WERI-Rb-1 (cell line): ENCODE data around the gene SHOC2.

Source experiments
- DNase-seq: peaks from one replicate; pipeline ENCODE4 v3.0.0-alpha.2; 2020
- H3K27ac ChIP-seq: fragments of 250-450 bp; sonication (Bioruptor Pico); 2 replicates; pipeline ENCODE4 v1.5.1; 2020; ENCODE audit warnings: mild to moderate bottlenecking, moderate library complexity
- H3K27me3 ChIP-seq: fragments of 250-450 bp; sonication (Bioruptor Pico); 2 replicates; pipeline ENCODE4 v1.5.1; 2021; ENCODE audit warnings: mild to moderate bottlenecking, low read depth, moderate library complexity; ENCODE audit not compliant: insufficient read depth, severe bottlenecking
- H3K36me3 ChIP-seq: fragments of 250-450 bp; sonication (Bioruptor Pico); 2 replicates; pipeline ENCODE4 v1.5.1; 2020; ENCODE audit warnings: mild to moderate bottlenecking, moderate library complexity
- H3K4me3 ChIP-seq: 2 replicates; pipeline ENCODE4 v1.5.1; 2011; ENCODE audit warnings: low read depth, mild to moderate bottlenecking, control low read depth, low read length
- H3K9me3 ChIP-seq: fragments of 250-450 bp; sonication (Bioruptor Pico); 2 replicates; pipeline ENCODE4 v1.5.1; 2021; ENCODE audit warnings: mild to moderate bottlenecking, moderate library complexity; ENCODE audit not compliant: severe bottlenecking
- CTCF ChIP-seq: IDR thresholded peaks from 2 replicates; pipeline ENCODE4 v1.5.1; 2011; ENCODE audit warnings: low read depth, mild to moderate bottlenecking, control low read depth, inconsistent platforms, low read length

SHOC2 gene

GRCh38 chr10:110872984-110873923, 46.1 kb upstream of the SHOC2 start:
- no peaks in the 10 kb centered on the region for H3K9me3 ChIP-seq
- H3K27me3 ChIP-seq: no peaks in the 10 kb centered on the region
- DNase-seq: no peak
- TF ChIP-seq CTCF: no peak
- H3K36me3 ChIP-seq: peaks cover 6% of the 10 kb centered on the region
- peak overlapping the region; percentile 97 for H3K27ac ChIP-seq
- peak overlapping the region; percentile 54 for H3K4me3 ChIP-seq

- DNase-seq: no peak
- no peaks in the 10 kb centered on the region for H3K9me3 ChIP-seq
- peaks cover 11% of the 10 kb centered on the region for H3K36me3 ChIP-seq
- peak overlapping the region; percentile 97; the same call in 1 of the 2 replicates for H3K27ac ChIP-seq
- peak overlapping the region; percentile 54 for H3K4me3 ChIP-seq
- no peak for TF ChIP-seq CTCF
- no peaks in the 10 kb centered on the region for H3K27me3 ChIP-seq
Observed at GRCh38 chr10:110873951-110874350, 45.5 kb upstream of the SHOC2 start.

- no peaks in the 10 kb centered on the region for H3K27me3 ChIP-seq
- no peak overlapping the region for H3K4me3 ChIP-seq
- TF ChIP-seq CTCF: no peak
- no peak for DNase-seq
- peaks cover 11% of the 10 kb centered on the region for H3K36me3 ChIP-seq
- H3K27ac ChIP-seq: no peak overlapping the region
- H3K9me3 ChIP-seq: no peaks in the 10 kb centered on the region
Observed at GRCh38 chr10:110876000-110876399, 43.4 kb upstream of the SHOC2 start.

GRCh38 chr10:110876788-110877187, 42.6 kb upstream of the SHOC2 start:
- Histone ChIP-seq H3K27ac (no peak overlapping the region), H3K27me3 (no peaks in the 10 kb centered on the region), H3K36me3 (peaks cover 18% of the 10 kb centered on the region), H3K4me3 (no peak overlapping the region), H3K9me3 (no peaks in the 10 kb centered on the region)
- DNase-seq: no peak
- TF ChIP-seq CTCF: no peak

GRCh38 chr10:110880012-110880411, 39.4 kb upstream of the SHOC2 start:
- H3K4me3 ChIP-seq: no peak overlapping the region
- H3K36me3 ChIP-seq: peaks cover 36% of the 10 kb centered on the region

More at GRCh38 chr10:110880012-110880411, 39.4 kb upstream of the SHOC2 start:
- Histone ChIP-seq H3K9me3 (no peaks in the 10 kb centered on the region), H3K27me3 (no peaks in the 10 kb centered on the region), H3K27ac (no peak overlapping the region)
- no peak for DNase-seq
- TF ChIP-seq CTCF: no peak
